GM10248 (cell line): ENCODE measurements around the gene NPTXR.

Source experiments
- CTCF ChIA-PET: fragments of 300-600 bp; sonication (Branson Sonifier 250); formaldehyde crosslinking; extraction: SDS; loops from one replicate; lab custom pipeline; 2021; ENCODE audit warnings: antibody characterized with exemption; lab: Yijun Ruan, JAX
- POLR2A ChIA-PET: fragments of 350-650 bp; sonication (Branson Sonifier 250); formaldehyde crosslinking; extraction: SDS; loops from one replicate; lab custom pipeline; 2020; ENCODE audit warnings: antibody characterized with exemption; lab: Yijun Ruan, JAX
- DNase-seq: peaks from one replicate; pipeline ENCODE4 v3.0.0; 2012; ENCODE audit errors: extremely low spot score
- CTCF ChIP-seq: IDR thresholded peaks from 2 replicates; pipeline ENCODE4 v1.5.1; 2012; ENCODE audit warnings: mild to moderate bottlenecking, low read depth; ENCODE audit errors: extremely low read depth, missing control alignments, control extremely low read depth

Gene NPTXR

GRCh38 chr22:38843657-38844314 is at the start of gene NPTXR:
Gene NPTXR (minus strand): TSS chr22:38844028.
- ChIA-PET CTCF (interaction anchor here (0.8 to 1.2 kb wide), 2 partner anchors 25 to 159 kb away, joined by 3 read pairs; no protein-coding TSS in a partner anchor), POLR2A (no interaction called here)
- TF ChIP-seq CTCF: no peak
- no peak for DNase-seq

GRCh38 chr22:38891256-38891655 is 47.4 kb upstream of the NPTXR start:
- no peak for DNase-seq
- no peak for TF ChIP-seq CTCF
- CTCF ChIA-PET: interaction anchor here (2.2 kb wide), 1 partner anchor 22 kb away, joined by 6 read pairs; no protein-coding TSS in a partner anchor
- POLR2A ChIA-PET: no interaction called here

- no peak for TF ChIP-seq CTCF
- POLR2A ChIA-PET: no interaction called here
- CTCF ChIA-PET: interaction anchor here (0.8 to 2.2 kb wide), 2 partner anchors 9 to 21 kb away, joined by 3 to 6 read pairs; no protein-coding TSS in a partner anchor
Observed at GRCh38 chr22:38890377-38890776, 46.5 kb upstream of the NPTXR start.

GRCh38 chr22:38886333-38886732 is 42.5 kb upstream of the NPTXR start:
- DNase-seq: no peak
- TF ChIP-seq CTCF: no peak
- CTCF ChIA-PET: interaction anchor here (2.1 kb wide), 1 partner anchor 16 kb away, joined by 13 read pairs; the partner anchor contains the start of gene CBX6
- POLR2A ChIA-PET: no interaction called here

More at GRCh38 chr22:38890377-38890776, 46.5 kb upstream of the NPTXR start:
- no peak for DNase-seq

- no peak for DNase-seq
- ChIA-PET POLR2A (no interaction called here), CTCF (interaction anchor here (5.8 kb wide), 1 partner anchor 13 kb away, joined by 39 read pairs; no protein-coding TSS in a partner anchor)
- no peak for TF ChIP-seq CTCF
Observed at GRCh38 chr22:38882972-38883622, 39.3 kb upstream of the NPTXR start.

- DNase-seq: no peak
- ChIA-PET CTCF (interaction anchor here (1.2 to 5.8 kb wide), 2 partner anchors 8 to 12 kb away, joined by 3 to 39 read pairs; no protein-coding TSS in a partner anchor), POLR2A (no interaction called here)
- TF ChIP-seq CTCF: no peak
Observed at GRCh38 chr22:38881997-38882879, 38.4 kb upstream of the NPTXR start.
